Fibroblast of the aortic adventitia (primary cell): ENCODE measurements around the gene C2orf49. TPM values are rescaled to one million over a fixed set of nuclear protein-coding genes. Genes with fewer than 3 reads are reported as not detected.
"Not testable (repeated sequence)": the region's sequence is repeated elsewhere in the genome, so short reads cannot be mapped to it uniquely, and the experiment has no call there.

Source experiments
- DNase-seq: peaks from one replicate; pipeline ENCODE4 v3.0.0-alpha.2; 2010; ENCODE audit warnings: low read depth
- H3K4me3 ChIP-seq: 2 replicates; pipeline ENCODE4 v1.5.1; 2011; ENCODE audit warnings: low read depth, mild to moderate bottlenecking, control low read depth, low read length, moderate library complexity
- total RNA-seq: library from RNA; depleted of rRNA; stranded (reverse); fragments of >200 nt; gene quantifications from 2 replicates; pipeline ENCODE4 v1.2.3, GENCODE V29; 2012; ENCODE audit warnings: low replicate concordance
- TF ChIP-seq, protein P1 (sequence below): IDR thresholded peaks from 2 replicates; pipeline ENCODE4 v1.5.1; 2011; ENCODE audit warnings: mild to moderate bottlenecking, low read length, control low read depth, inconsistent platforms; ENCODE audit not compliant: insufficient read depth

Gene C2orf49
- total RNA-seq, 1 donor = 20.1 TPM

- no peak overlapping the region for H3K4me3 ChIP-seq
- TF ChIP-seq, protein P1, sequence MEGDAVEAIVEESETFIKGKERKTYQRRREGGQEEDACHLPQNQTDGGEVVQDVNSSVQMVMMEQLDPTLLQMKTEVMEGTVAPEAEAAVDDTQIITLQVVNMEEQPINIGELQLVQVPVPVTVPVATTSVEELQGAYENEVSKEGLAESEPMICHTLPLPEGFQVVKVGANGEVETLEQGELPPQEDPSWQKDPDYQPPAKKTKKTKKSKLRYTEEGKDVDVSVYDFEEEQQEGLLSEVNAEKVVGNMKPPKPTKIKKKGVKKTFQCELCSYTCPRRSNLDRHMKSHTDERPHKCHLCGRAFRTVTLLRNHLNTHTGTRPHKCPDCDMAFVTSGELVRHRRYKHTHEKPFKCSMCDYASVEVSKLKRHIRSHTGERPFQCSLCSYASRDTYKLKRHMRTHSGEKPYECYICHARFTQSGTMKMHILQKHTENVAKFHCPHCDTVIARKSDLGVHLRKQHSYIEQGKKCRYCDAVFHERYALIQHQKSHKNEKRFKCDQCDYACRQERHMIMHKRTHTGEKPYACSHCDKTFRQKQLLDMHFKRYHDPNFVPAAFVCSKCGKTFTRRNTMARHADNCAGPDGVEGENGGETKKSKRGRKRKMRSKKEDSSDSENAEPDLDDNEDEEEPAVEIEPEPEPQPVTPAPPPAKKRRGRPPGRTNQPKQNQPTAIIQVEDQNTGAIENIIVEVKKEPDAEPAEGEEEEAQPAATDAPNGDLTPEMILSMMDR = no peak
- DNase-seq = no peak
Observed at GRCh38 chr2:105325389-105325963, 11.9 kb upstream of the C2orf49 start.

GRCh38 chr2:105327271-105327670 is 10.1 kb upstream of the C2orf49 start:
- H3K4me3 ChIP-seq, DNase-seq: not testable (repeated sequence)

DNA sequence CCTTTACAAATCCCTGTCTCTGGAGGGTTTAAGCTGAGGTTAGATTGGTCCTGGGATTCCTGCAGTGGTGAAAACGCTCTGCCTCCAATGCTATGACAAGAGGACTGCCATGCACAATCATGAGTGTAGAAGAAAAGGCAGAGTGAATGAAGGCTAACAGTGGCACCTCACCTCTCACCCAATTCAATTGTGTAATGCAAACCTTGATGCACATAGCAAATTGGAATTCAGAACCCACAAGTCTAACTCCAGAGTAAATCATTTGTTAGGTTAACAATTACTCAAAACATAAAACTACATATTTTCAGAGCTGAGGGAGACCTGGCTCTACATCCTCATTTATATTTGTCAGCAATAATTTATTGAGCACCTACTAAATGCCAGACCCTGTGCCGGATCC is 9.7 kb upstream of the C2orf49 start:
- no peak for DNase-seq
- TF ChIP-seq, protein P1 = no peak
- H3K4me3 ChIP-seq = no peak overlapping the region

GRCh38 chr2:105328281-105329196 is 8.8 kb upstream of the C2orf49 start:
- peak overlapping the region; percentile 82 for H3K4me3 ChIP-seq
- TF ChIP-seq, protein P1 = no peak
- DNase-seq = peak; percentile 50

- TF ChIP-seq, protein P1 = no peak
- H3K4me3 ChIP-seq = peak overlapping the region; percentile 82
- DNase-seq = no peak
Observed at GRCh38 chr2:105329197-105329554, 8.2 kb upstream of the C2orf49 start.

DNA sequence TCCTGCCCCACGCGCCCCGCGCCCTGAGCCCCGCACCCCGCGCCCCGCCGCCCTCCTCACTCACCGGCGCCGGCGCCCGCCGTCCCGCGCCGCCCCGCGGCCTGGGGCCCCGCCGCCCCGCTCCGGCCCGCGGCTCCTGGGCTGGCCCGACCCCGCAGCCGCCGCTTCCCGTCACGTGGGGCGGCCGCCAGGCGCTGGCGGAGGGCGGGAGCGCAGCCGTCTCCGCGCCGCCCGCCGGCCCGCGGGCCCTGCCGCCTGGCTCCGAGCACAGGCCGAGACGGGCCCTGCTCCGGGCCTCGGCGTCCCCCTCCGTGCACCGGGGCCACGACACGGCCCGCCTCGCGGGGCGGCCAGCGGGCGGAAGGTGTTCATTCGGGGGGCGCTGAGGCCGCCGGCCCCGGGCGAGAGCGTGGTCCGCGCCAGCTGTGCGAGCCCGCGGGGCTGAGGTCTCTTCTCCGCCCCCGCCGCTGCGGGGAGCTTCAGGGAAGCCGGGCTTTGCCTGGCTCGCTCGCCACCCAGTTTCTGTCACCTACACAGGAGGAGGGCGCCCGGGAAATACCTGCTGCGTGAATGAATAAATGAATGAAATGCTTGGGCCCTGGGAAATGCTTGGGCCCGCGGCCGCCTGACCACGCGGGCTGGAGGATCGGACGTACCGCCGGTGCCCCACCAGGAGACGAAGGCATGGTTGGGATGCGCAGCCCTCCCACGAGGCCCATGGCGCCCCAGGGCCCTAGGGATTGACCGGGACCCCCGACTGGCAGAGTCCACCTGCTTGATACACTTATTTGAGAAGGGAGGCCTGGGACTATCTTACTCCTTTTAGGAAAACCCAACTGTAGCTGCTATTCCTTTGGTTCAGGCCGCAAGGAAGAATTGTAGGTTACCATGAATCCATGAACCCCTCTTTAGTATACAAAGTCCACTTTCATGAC is 7.5 kb upstream of the C2orf49 start, which contains the start of gene TGFBRAP1:
Gene TGFBRAP1, minus strand, starts transcription at position 175 of the 935 bp plus-strand sequence. CDS start 21,434 bp downstream, outside the sequence.
- no peak for DNase-seq
- H3K4me3 ChIP-seq = peak within 1 kb of the TSS; percentile 82
- TF ChIP-seq, protein P1 = no peak
